Measurements from ENCODE around the gene DLGAP1.

Gene DLGAP1

DNA sequence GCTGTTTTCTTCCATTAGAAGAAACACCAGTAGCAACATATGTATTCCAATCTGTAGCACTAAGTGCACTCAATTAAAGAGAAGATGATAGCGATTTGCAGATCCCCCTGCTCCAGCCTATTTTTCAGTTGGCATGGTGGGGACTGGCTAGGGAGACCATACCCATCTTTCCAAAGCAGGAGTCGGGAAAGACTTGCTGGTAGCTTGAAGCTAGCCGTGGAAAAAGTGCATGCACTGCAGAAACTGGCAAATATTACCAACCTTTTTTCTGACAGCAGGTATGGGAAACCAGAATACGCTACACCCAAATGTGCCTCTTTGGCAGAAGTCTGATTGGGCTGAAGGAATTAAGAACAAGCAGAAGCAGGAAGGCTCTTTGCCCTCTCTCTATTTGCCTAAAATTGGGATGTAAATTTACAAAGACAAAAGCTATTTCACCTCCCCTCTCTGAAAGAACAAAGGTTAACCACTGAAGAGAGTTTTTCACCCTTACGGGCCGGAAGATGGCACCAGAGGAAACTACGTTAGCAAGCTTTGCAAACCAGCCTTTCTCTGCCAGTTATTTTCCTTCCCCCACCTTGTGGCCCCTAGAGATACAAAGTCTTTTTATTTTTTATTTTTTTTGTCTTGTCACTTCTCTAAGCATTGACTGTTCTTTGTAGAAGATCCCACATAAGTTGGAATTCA lies 273.1 kb downstream of the DLGAP1 start:
- no peak for TF ChIP-seq POLR2A (IDR thresholded peaks at IDR 0.05; ENCODE audit: low read length)
- no peak for TF ChIP-seq GATA1 (IDR thresholded peaks at IDR 0.05; ENCODE audit: low read depth, low read length)
- no peak for DNase-seq

DNA sequence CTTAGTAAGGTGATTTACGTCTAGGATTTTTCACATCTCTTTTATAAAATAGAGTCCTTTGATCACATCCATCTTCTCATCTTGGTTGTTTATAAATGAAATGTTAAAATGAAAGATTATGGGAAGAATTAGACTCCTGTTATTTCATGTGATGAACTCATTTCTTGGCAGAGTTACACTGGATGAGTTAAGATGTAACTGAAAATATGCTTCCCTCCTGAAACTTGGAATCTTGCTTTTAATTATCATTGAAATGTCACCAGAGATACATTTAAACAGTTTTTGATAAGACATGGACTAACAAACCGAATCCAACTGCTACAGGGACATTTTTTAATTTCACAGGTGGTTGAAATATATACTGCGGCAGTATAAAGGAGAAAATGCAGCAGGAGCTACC lies 274.0 kb downstream of the DLGAP1 start:
- no peak for TF ChIP-seq GATA1 (IDR thresholded peaks at IDR 0.05; ENCODE audit: low read depth, low read length)
- no peak for TF ChIP-seq POLR2A (IDR thresholded peaks at IDR 0.05; ENCODE audit: low read length)

DNA sequence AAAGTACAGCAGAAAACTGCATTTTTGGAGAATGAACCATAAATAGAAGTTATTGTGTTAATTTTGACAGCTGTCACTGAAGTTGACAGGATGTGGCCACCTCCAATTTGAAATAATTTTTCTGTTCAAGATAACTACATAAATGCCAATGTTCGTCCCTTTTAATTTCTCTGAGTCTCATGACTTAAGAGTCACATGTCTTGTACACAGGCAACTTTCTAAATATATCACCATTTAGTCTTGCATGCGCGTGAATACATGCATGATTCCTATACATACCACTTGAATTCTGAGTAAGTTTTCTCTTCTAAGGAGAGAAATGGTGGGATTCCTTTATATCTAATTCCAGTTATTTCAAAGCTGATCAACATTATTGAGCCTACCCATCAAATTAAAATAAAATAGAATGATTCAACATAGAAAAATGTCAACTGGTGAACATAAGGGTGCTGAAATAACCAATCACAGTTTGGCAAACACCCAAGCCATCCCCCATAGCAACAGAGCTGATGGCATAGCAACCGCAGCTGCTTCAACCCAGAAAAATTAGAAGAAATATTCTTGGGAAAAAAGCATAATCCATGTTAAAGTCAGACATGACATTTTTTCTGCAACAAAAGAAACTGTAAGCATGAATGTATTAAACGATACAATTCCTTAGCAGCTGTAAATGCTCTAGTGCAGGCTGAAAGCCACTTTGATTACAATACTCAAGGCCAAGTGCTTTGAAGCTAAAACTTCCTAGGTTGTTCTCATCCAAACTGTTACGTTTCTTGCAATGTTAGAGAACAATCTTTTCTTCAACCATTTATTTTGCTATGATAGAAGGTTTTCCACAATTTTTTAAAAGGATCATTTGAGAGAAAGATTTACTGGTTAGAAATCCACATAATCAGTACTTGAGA lies 282.7 kb downstream of the DLGAP1 start:
- DNase-seq: no peak
- TF ChIP-seq GATA1 (IDR thresholded peaks at IDR 0.05; ENCODE audit: low read depth, low read length): no peak
- no peak for TF ChIP-seq POLR2A (IDR thresholded peaks at IDR 0.05; ENCODE audit: low read length)

More for the DNA sequence above, 274.0 kb downstream of the DLGAP1 start:
- DNase-seq: no peak

DNA sequence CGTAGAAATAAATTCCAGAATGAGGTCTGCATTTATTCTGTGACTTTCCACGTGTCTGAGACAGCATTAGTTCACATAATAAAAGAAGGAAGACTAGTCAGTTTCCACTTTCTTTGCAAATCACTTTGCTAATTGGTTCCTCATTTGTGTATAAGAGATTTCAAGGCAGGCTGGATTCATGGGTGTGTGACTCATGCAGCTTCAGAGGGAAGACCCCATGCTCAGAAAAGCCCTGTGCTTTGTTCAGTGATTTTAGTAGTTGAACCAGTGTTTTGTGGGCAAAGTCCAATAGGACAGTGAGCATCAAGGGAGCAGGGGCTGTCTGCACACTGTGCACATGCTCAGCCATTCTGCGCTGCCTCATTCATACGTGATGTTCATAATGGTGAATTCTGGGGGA lies 297.8 kb downstream of the DLGAP1 start:
- TF ChIP-seq GATA1 (IDR thresholded peaks at IDR 0.05; ENCODE audit: low read depth, low read length): no peak
- no peak for TF ChIP-seq POLR2A (IDR thresholded peaks at IDR 0.05; ENCODE audit: low read length)
- DNase-seq: no peak

DNA sequence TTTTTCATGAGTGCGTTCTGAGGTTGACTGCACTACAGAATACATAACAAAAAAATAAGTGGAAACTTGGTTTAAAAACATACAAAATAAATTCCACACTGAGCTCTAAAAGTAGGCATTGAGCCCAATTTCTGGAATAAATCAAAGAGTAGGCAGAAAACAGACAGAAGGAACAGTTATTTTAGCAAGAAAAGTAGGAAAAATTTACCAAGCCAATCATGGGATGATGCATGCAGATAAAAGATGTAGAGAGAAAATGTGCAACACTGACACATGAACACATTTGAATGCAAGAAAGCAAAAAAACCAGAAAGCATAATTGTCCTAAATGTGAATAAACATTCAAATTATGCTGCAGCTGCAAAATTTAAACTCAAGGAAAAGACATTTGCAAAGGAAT lies 308.3 kb downstream of the DLGAP1 start:
- TF ChIP-seq GATA1 (IDR thresholded peaks at IDR 0.05; ENCODE audit: low read depth, low read length) (no peak), POLR2A (IDR thresholded peaks at IDR 0.05; ENCODE audit: low read length) (no peak)

DNA sequence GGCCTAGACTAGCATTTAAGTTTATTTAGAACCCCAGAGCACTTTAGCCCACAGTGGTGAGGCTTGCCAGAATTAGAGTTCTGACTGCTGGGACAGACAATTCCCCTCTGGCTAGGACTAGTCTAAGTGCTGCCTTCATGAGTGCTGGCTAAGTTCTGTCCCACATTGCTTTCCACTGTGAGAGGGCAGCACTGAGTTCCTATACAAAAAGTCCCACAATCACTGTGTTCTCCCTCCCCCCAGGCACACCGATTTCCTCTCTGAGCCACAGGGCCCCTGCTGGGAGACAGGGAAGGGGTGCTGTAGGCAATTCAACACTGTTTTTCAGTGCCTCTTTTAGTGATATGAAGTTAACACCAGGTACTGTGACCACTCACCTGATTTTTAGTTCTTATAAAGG lies 310.9 kb downstream of the DLGAP1 start:
- DNase-seq: no peak

More for the DNA sequence above, 308.3 kb downstream of the DLGAP1 start:
- DNase-seq: no peak

DNA sequence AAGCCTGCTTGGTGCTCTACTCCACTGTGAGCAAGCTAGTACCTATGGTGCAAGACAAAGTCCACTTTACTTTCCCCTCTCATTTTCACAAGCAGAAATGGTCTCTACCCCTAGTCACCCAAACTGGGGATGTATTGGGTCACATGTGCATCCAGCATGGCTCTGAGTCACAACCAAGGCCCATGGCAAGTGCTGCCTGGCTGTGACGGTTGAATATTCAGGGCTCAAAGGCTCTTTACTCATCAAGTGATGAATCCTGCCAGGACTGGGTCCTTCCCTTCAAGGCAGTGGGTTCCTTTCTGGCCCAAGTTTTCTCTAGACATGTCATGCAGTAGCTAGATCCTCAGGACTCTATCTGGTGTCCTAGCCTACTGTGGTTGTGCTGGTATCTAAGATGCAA lies 311.5 kb downstream of the DLGAP1 start:
- TF ChIP-seq GATA1 (IDR thresholded peaks at IDR 0.05; ENCODE audit: low read depth, low read length) (no peak), POLR2A (IDR thresholded peaks at IDR 0.05; ENCODE audit: low read length) (no peak)

More for the DNA sequence above, 310.9 kb downstream of the DLGAP1 start:
- TF ChIP-seq POLR2A (IDR thresholded peaks at IDR 0.05; ENCODE audit: low read length): no peak
- no peak for TF ChIP-seq GATA1 (IDR thresholded peaks at IDR 0.05; ENCODE audit: low read depth, low read length)

DNA sequence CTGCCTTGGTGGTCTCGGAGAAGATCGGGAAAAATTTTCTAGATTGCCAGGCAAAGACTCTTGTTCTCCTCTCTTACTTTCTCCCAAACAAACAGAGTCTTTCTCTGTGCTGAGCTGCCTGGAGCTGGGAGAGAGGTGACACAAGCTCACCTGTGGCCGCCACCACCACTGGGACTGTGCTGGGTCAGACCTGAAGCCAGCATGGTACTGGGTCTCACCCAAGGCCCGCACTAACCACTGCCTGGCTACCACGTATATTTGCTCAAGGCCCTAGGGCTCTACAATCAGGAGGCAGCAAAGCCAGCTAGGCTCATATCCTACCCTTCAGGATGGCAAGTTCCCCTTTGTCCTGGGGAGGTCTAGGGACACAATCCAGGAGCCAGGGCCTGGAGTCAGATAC lies 312.2 kb downstream of the DLGAP1 start:
- no peak for DNase-seq
- TF ChIP-seq POLR2A (IDR thresholded peaks at IDR 0.05; ENCODE audit: low read length) (no peak), GATA1 (IDR thresholded peaks at IDR 0.05; ENCODE audit: low read depth, low read length) (no peak)

More for the DNA sequence above, 311.5 kb downstream of the DLGAP1 start:
- no peak for DNase-seq

DNA sequence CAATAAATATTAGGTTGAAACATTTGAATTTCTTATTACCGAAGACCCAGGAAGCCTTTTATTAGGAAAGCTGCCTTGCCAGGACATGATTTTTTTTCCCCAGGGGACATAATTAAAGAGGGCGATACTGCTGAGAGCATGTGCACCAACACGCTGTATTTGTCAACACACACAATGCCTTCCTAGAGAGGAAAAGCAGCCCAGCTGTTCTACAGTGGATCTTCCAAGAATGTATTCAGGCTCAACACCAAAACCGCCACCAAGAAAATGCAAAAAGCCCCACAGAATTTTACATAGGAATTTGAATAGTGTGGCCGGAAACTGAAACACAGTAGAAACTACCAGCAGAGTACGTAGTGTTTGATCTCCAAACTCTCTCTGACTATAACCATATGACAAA lies 320.4 kb downstream of the DLGAP1 start:
- DNase-seq: no peak
- no peak for TF ChIP-seq POLR2A (IDR thresholded peaks at IDR 0.05; ENCODE audit: low read length)
- no peak for TF ChIP-seq GATA1 (IDR thresholded peaks at IDR 0.05; ENCODE audit: low read depth, low read length)

DNA sequence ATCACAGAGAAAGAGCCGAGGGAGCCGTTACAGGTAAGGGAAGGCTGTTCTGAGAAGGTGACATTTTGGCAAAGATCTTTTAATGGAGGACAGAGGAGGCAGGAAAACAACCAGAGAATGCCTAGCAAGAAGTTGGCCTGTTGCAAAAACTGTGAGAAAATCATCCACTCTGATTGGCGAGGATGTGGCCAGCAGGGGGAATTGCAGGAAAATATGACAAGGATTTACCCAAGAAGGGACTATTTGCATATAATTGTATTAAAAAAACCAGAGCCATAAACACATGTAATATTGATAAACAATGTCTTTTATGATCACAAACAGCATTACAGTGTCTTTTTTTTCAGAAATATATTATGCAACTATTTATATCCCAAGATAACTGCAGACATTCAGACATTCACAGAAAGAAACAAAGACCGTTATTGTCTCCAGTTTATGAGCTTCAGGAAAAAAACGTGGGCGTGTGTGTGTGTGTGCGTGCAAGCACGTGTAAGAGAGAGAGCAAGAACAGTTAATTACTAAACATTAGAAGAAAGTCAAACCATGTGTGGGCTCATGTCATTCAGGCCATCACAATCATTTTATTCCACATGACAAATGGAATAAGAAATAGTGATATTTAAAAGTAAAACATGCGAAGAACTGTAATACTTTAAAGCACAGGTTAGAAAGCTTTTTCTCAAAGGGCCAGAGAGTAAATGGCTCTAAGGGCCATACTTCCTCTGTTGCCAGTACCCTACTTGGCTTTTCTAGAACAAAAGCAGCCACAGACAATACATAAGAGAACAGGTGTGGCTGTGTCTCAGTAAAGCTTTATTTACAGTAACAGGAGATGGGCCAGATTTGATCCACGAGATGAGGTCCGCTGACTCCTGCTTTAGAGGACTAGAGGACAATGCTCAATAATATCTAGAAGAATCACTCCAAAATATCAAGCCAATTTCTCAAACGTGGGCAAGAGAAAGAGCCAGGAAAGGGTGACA lies 324.1 kb downstream of the DLGAP1 start:
- TF ChIP-seq POLR2A (IDR thresholded peaks at IDR 0.05; ENCODE audit: low read length) (no peak), GATA1 (IDR thresholded peaks at IDR 0.05; ENCODE audit: low read depth, low read length) (no peak)
- no peak for DNase-seq

DNA sequence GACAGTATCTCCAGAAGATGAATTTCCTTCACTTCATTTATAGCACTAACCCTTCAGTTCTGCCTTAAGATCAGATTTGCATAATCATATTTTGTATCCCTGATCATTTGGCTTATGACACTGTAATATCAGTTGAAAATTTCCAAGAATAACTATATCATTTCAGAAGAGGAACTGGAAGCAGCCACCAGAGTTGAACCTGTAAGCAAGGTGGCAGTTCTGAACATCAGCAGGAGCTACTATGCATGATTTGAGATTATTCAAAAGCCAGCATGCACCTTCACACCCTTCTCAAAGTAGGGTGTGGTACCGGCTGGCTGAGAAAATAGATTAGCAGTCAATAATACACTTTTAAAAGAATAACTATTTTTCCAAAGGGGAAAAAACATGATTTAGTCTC lies 328.2 kb downstream of the DLGAP1 start:
- TF ChIP-seq POLR2A (IDR thresholded peaks at IDR 0.05; ENCODE audit: low read length): no peak
- no peak for TF ChIP-seq GATA1 (IDR thresholded peaks at IDR 0.05; ENCODE audit: low read depth, low read length)
- DNase-seq: no peak

DNA sequence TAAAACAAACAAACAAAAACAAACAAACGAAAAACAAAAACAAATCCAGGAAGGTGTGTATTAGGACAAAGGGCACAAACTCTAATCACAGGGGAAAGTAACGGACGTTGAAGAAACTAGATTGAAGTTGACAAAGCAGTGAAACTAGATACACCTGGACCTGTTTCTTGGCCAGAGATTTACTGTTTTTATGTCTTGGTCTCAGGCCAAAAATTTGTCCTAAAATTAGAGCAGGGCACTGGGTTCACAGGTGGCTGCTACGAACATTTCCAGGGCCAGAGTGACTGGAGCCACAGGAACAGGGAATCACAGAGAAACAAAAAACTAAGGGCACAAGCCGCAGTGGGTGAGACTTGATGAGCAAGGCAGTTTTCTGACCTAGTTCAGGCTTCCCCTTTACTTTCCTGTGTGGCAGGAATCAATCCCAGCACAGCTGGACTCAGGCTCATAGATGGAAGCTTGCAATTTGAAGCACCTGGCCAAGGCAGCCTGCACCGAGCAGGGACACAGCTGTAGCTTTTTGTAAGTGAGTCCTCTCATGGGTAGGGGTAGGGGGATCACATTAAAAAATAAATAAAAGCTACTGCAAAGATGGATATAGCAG lies 329.4 kb downstream of the DLGAP1 start:
- no peak for TF ChIP-seq POLR2A (IDR thresholded peaks at IDR 0.05; ENCODE audit: low read length)
- no peak for DNase-seq

DNA sequence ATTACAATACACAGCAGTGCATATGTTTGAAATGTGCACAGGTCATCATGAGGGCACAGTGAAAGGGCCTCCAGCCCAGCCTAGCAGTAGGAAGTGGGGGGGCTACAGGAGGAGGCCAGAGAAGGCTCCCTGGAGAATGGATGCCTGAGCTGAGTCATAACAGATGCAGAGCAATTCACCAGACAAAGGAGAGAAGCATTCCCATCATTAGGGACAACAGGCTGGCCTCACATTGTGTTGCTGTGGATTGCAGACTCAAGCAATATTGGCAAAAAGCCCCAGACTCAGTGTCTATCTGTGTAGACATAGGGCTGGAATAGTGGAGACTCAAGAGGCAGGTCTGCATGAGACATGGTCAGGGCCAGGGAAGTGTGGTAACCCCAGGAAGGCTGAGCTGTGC lies 329.9 kb downstream of the DLGAP1 start:
- no peak for DNase-seq
- TF ChIP-seq POLR2A (IDR thresholded peaks at IDR 0.05; ENCODE audit: low read length): no peak
- TF ChIP-seq GATA1 (IDR thresholded peaks at IDR 0.05; ENCODE audit: low read depth, low read length): no peak

All from erythroblast (primary cell).